GM12865 (cell line): ENCODE measurements around the gene DNAH17.

Experiments used
- DNase-seq: peaks from one replicate; pipeline ENCODE4 v3.0.0; 2010; ENCODE audit warnings: low read depth
- H3K4me3 ChIP-seq: 2 replicates; pipeline ENCODE4 v1.5.1; 2011; ENCODE audit warnings: mild to moderate bottlenecking, low read depth, low read length, control low read depth
- TF ChIP-seq, protein P1 (sequence below): IDR thresholded peaks from 2 replicates; pipeline ENCODE4 v1.5.1; 2011; ENCODE audit warnings: low read length, control low read depth, low read depth, inconsistent platforms; ENCODE audit not compliant: insufficient read depth; ENCODE audit errors: missing control alignments

The DNAH17 gene

DNA sequence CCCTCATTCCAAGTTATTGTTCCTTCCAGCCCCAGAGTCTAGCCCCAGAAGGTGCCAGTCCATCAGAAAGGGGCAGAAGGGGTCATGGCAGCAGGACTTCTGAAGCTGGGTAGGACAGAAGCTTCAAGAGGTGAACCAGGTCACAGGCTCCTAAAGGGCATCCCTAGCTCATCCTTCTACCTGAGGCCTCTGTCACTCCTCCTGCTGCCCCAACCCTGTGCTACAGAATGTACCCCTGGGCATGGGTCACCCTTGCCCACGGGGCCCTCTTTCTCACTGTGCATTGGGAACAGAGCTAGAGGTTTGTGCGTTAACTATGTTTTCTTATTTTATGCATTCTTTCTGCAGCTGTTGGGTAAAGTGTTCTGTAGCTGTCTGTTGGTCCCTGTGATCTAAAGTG lies 46.5 kb downstream of the DNAH17 start:
- no peak overlapping the region for H3K4me3 ChIP-seq
- DNase-seq: no peak
- TF ChIP-seq, protein P1, sequence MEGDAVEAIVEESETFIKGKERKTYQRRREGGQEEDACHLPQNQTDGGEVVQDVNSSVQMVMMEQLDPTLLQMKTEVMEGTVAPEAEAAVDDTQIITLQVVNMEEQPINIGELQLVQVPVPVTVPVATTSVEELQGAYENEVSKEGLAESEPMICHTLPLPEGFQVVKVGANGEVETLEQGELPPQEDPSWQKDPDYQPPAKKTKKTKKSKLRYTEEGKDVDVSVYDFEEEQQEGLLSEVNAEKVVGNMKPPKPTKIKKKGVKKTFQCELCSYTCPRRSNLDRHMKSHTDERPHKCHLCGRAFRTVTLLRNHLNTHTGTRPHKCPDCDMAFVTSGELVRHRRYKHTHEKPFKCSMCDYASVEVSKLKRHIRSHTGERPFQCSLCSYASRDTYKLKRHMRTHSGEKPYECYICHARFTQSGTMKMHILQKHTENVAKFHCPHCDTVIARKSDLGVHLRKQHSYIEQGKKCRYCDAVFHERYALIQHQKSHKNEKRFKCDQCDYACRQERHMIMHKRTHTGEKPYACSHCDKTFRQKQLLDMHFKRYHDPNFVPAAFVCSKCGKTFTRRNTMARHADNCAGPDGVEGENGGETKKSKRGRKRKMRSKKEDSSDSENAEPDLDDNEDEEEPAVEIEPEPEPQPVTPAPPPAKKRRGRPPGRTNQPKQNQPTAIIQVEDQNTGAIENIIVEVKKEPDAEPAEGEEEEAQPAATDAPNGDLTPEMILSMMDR: no peak

GRCh38 chr17:78529871-78530670 lies 47.1 kb downstream of the DNAH17 start:
- H3K4me3 ChIP-seq: no peak overlapping the region
- TF ChIP-seq, protein P1: no peak
- no peak for DNase-seq

- DNase-seq: no peak
- H3K4me3 ChIP-seq: no peak overlapping the region
- TF ChIP-seq, protein P1: no peak
These were observed 47.9 kb downstream of the DNAH17 start for GRCh38 chr17:78529251-78529650.

- DNase-seq: no peak
- H3K4me3 ChIP-seq: no peak overlapping the region
- TF ChIP-seq, protein P1: no peak
These were observed 48.7 kb downstream of the DNAH17 start for GRCh38 chr17:78528541-78528940.

- H3K4me3 ChIP-seq: no peak overlapping the region
- TF ChIP-seq, protein P1: no peak
- no peak for DNase-seq
These were observed 49.9 kb downstream of the DNAH17 start for GRCh38 chr17:78527345-78527744.

- DNase-seq: no peak
- TF ChIP-seq, protein P1: no peak
- no peak overlapping the region for H3K4me3 ChIP-seq
These were observed 50.8 kb downstream of the DNAH17 start for GRCh38 chr17:78526231-78527025.
